ENCODE results near the gene CCDC71.

Gene CCDC71

DNA sequence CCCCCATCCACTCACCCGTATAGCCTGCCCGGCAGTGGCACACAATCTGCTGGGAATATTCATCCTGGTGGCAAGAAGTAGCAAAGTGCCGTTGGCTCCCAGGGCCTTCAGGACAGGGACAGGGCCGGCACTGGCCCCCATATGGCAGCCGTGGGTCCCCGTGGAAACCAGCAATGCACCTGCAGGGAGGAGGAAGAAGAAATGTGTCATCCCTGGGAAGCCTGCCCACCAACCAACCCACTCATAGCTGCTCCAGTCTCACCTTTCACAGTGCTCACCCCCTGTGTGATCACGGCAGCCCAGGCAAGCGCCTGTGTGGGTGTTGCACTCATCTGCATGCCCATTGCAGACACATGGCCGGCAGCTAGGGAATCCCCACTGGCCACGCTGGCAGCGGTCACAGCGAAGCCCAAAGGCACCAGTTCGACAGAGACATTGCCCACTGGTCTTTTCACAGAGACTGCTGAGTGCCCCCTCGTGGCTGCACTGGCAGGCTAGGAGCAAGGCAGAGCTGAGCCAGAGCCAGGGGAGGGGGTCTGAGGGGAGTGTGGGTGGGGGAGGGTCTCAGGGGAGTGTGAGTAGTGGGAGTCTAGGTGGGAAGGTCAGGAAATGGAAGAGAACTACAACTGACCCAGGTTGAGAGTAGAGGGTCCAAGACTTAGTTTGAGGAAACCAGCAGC lies 41.0 kb downstream of the CCDC71 start:
- DNase-seq = no peak

DNA sequence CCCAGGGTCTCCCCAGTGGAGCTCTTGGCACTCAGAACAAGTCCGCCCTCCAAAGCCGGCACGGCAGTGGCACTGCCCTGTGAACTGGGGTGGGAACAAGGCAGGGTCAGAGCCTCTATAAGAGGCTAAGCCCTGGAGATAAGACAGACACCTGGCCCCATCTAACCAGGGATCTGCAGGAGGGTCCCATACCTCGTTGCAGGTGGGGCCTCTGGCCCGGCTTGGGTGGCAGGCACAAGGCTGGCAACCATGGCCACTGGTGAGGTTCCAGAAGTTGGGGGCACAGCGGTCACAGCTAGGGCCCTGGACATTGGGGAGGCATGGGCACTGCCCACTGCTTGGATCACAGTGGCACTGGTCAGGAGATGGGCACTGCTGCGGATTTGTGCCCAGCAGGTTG lies 41.9 kb downstream of the CCDC71 start:
- DNase-seq = no peak

- DNase-seq = no peak
Observed at GRCh38 chr3:49123687-49124086, 42.4 kb downstream of the CCDC71 start.

- no peak for DNase-seq
Observed at GRCh38 chr3:49122886-49123545, 43.1 kb downstream of the CCDC71 start.

DNA sequence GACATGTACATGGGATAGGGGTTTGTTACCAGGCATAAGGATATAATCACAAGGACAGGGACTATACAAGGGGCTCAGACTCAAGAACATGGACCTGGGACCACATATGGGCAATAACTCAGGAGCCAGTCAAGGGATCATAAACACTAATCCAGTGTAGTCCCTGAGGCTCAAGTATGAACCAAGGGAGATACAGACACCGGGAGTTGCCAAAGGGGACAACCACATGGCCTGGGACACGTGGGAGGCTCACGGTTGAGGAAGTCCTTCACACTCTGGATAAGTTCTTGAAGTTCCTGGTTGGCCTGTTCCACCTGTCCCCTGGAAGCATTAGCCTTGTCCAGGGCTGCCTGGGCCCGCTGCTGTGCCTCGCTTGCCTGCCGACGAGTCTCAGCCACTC lies 43.7 kb downstream of the CCDC71 start:
- DNase-seq = no peak

GRCh38 chr3:49122022-49122421 lies 44.1 kb downstream of the CCDC71 start:
- no peak for DNase-seq

GRCh38 chr3:49121132-49121736 lies 44.9 kb downstream of the CCDC71 start:
- DNase-seq = no peak

DNA sequence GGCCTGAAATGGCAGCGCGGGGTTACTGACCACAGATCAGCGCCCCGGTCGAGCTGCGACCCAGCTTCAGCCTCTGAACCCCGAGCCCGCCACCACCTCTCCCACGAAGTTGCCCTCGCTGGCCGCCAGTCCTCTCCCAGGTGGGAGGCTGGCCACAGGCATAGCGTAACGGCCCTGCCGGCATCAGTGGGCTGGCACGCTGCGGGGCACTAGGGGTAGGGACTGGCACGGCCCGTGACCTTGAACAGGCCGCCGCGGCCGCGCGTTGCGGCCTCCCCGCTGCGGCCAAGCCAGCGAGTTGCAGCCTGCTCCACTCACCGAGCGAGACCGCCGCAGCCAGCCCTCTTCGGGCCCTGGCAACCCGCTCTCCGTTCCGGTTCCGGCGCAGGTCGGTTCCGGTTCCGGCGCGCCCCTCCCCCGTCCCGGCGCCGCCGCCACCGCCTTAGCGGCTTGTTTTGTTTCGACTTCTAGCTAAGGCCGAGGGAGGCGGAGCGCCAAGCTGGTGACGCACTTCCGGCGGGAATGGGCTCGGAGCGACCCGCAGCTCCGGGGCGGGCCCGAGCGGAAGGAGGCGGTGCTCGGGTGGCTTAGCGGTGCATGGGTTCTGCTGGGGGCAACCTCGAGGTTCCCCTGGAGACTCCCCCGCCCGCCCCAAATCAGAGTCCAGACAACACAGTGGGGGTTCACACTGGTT lies 45.5 kb downstream of the CCDC71 start, which contains the start of gene USP19:
TSS of gene USP19 (minus strand) at position 386 of the 694 bp plus-strand sequence. CDS start 1,678 bp downstream, outside the sequence.
- DNase-seq = peak; percentile 79

- DNase-seq = no peak
Observed at GRCh38 chr3:49120096-49120437, 46.1 kb downstream of the CCDC71 start.

DNA sequence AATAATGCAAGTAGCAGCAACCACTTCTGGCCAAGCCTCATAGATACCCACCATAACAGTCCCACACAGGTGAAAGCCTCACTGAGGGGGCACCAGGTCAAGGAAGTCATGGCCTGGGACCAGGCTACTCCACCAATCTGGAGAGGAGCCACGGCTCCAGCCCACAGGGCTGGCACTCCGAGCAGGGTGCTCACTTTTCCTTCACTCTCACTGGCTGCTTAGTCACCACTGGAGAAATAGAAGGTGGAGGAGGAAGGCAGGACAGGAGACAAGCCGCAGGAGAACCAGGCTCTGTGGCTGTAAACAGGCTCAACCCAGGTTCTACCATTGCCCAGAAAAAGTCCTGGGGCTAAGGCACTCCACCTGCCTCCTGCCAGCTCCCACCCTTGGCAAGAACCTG lies 46.7 kb downstream of the CCDC71 start:
- DNase-seq = no peak

DNA sequence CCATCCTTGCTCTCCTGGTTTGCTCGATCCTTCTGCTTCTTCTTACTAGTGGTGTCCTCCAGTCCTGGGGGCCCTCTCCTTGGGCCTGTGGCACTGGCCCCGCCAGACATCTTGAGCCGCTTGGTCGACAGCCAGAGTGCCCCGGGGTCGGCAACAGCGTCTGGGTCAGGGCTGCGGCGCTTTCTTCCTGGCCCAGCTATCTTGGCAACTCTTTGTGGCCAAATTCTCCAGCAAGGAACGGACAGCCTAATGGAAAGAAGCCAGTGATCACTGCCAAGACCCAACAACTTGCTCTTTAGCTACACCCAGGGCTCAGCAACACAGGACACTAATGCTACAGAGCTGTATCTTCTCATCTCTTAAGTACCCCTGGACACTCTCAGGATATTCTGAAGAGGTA lies 47.1 kb downstream of the CCDC71 start:
- no peak for DNase-seq

Data from T1000 (cell line).